Skin of body (tissue), 2 donors: ENCODE measurements around the gene TSBP1. TPM values are rescaled to one million over a fixed set of nuclear protein-coding genes. Genes with fewer than 3 reads are reported as not detected.
"Not testable (repeated sequence)": the region's sequence is repeated elsewhere in the genome, so short reads cannot be mapped to it uniquely, and the experiment has no call there.

Source experiments
- DNase-seq: peaks from one replicate; lab custom pipeline; 2025; lab: John Stamatoyannopoulos, UW
- total RNA-seq: library from RNA; depleted of rRNA; stranded (reverse); fragments of >200 nt; gene quantifications from one replicate; pipeline ENCODE4 v1.2.3, GENCODE V29; 2014

The TSBP1 gene
- total RNA-seq, 1 donor from 2014 or later, result not detected

GRCh38 chr6:32375739-32376529 is 4.2 kb upstream of the TSBP1 start:
- no peak for DNase-seq

DNA sequence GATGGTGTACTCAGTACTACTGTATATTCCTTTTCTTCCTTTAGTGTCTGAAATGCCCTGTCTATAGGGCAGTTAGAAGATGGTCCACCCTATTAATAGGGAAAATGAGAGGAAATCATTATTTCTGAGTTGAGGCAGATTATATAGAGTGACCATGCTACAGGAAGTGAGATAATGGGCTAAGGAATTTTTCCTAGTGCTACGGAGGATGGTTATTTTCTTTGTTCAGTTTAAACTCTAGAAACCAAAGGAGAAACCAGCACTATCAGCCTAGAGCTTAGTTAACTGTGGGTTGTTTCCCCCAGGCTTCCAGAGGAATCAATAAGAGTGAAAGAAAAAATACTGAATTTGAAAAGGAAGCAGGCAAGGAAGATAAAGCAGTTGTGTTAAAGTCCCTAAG is 474 bp downstream of the TSBP1 start:
- DNase-seq, result no peak

- no peak for DNase-seq
Measured at GRCh38 chr6:32370505-32370904, 1.2 kb downstream of the TSBP1 start.

GRCh38 chr6:32369660-32370059 is 2.0 kb downstream of the TSBP1 start:
- no peak for DNase-seq

DNA sequence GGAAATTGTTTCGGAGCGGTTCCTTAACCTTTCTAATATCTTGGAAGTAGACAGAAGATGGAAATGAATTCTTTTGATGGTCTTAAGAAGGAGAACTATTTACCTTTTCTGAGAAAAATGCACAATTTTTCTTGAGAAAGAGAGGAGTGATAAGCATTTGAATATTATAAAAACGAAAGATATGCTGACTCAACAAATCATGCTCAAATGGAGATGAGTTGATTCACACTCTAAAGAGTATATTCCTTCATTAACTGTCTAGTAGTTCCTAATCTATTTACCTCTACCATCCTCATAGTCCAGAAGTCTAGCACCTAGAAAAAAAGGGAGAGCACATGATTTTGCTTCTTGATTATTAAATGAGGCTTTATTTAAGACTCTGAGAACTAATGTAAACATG is 4.1 kb downstream of the TSBP1 start:
- DNase-seq, result no peak

- not testable (repeated sequence) for DNase-seq
Measured at GRCh38 chr6:32359225-32359624, 12.5 kb downstream of the TSBP1 start.

DNA sequence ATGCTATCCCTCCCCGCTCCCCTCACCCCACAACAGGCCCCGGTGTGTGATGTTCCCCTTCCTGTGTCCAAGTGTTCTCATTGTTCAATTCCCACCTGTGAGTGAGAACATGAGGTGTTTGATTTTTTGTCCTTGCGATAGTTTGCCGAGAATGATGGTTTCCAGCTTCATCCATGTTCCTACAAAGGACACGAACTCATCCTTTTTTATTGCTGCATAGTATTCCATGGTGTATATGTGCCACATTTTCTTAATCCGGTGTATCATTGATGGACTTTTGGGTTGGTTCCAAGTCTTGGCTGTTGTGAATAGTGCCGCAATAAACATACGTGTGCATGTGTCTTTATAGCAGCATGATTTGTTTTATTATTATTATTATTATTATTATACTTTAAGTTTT is 13.2 kb downstream of the TSBP1 start:
- DNase-seq, result not testable (repeated sequence)

DNA sequence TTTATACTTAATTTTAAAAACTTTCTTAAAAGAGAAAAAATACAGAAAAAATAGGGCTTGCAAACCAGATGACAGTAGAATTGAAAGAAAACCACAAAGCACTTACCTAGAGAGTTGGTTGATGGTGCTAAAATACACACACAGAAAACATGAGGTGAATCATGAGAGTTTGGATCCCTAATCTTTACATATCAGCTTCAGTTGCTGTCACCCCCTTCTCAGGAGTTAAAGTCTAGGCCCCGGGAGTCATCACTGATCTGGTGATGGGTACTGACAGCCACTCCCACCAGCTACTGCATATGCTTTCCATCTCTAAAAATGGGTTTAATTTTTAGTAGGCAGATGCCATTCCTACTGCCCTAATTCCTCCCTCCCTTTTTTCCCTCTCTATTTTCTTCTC is 16.7 kb downstream of the TSBP1 start:
- no peak for DNase-seq

GRCh38 chr6:32353348-32353747 is 18.4 kb downstream of the TSBP1 start:
- DNase-seq, result no peak

DNA sequence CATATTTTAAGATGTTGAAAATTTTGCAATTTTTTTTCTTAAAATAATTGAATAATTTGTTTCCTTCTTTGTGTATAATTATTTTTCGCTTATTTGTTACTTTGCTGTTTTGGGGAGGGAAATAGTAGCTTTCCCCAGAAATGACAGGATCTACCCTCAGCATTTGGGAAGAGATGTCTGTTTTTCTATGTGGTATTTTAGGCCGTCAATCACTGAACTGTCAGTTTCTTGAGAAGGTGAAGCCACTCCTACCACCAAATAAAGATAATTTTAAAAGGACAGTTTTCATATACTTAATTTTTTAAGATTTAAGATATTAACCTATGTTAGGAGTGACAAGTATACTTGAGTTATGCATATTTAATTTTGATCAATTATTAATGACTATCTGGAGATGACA is 31.5 kb downstream of the TSBP1 start:
- no peak for DNase-seq

- no peak for DNase-seq
Measured at GRCh38 chr6:32337186-32337805, 34.4 kb downstream of the TSBP1 start.

GRCh38 chr6:32332433-32332832 is 39.3 kb downstream of the TSBP1 start:
- DNase-seq, result no peak

DNA sequence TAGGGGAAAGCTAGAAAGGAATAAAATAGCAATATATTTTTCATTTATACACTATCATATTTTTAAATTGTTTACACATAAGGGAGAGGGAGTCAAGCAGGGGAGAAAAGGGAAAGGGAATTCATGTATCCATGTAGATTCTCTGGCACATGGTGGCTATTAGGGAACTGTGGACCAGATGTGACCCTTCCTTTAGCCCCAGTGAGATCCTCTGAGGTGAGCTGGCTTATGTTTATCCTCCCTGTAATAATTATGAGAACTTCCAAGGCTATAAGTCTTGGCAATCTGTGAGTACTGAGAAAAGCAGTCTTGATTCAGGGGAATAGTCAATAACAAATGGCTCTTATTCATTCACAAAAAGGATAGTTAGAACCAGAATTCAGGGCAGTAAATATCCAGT is 42.6 kb downstream of the TSBP1 start:
- no peak for DNase-seq

DNA sequence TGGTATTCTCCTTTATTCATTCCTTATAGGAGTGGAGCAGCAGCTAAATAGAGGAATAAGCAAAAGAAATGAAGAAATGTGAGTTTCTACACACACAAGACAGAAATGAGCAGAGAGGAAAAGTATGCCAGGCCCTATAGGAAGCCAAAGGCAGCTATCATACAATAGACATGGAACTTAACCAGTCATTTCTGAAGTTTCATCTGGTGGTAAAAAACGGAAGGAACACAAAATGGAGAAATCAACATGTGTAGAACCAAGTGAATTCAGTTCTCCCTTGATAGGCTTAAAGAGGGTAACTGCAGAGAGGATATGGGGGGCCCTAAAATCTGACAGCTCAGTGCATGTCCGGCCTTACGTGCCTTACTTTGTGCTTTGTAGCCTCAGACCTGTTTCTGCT is 44.6 kb downstream of the TSBP1 start:
- DNase-seq, result no peak

GRCh38 chr6:32318501-32318900 is 53.2 kb downstream of the TSBP1 start:
- DNase-seq, result no peak

GRCh38 chr6:32317541-32317940 is 54.2 kb downstream of the TSBP1 start:
- no peak for DNase-seq

GRCh38 chr6:32313964-32314363 is 57.7 kb downstream of the TSBP1 start:
- DNase-seq, result no peak

- no peak for DNase-seq
Measured at GRCh38 chr6:32298632-32299336, 72.9 kb downstream of the TSBP1 start.

GRCh38 chr6:32294980-32295379 is 76.7 kb downstream of the TSBP1 start:
- not testable (repeated sequence) for DNase-seq

DNA sequence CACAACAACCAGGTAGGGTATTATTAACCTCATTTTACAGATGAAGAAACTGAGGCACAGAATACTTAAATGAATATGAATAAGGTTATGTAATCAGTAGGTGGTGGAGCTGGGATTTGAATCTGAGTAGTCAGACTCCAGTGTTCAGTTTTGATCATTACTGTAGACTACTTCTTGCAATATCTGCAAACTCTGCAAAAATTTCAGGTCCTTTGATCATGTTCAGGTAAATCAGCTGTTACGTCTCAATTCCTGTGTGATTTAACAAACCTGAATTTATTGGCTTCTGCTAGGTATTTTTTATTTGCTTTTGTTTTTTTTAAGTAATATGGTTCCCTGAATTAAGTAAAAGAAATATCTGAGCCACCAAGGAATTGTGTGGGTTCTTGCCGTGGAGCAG is 77.1 kb downstream of the TSBP1 start:
- no peak for DNase-seq

DNA sequence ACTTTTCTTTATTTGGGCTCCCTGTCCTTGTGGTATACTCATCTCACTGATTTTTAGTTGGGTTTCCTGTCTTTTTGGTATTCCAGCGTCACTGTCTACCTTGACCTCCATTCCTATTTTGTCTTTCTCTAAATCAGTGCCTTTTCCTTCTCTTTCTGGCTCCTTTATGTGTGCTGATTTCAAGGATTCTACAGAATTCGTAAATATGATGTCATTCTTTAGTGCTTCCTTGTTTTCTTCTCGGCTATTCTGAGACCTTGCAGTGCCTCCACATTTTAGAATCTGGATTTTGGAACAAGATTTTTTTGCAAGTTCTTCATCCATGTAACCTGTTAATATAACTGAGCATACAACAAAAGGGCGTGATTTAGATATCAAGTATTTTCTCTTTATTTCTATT is 78.0 kb downstream of the TSBP1 start:
- DNase-seq, result no peak

DNA sequence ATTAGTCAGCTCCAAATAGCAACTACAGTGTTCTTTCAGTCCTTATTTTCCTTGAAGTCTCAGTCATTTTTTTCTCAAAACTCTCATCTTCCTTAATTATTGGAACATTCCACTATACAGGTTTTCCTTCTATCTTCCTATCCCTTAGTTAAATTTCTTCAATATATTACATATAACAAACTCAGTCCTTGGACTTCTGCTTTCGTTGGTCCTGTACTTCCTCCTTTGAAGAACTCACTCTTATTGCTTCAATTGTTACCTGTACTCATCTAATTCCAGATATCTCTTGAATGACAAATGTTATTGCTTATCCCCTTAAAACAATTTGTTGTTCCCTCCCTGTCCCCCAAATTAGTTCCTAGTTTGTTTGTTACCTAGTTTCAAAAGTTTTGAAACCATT is 80.2 kb downstream of the TSBP1 start:
- DNase-seq, result no peak
